Stimulated activated naive CD4-positive, alpha-beta T cell (primary cell): ENCODE results near the gene STK39.
"Not testable (repeated sequence)": the region's sequence is repeated elsewhere in the genome, so short reads cannot be mapped to it uniquely, and the experiment has no call there.

Source experiments
- DNase-seq, 6 experiments: peaks; one replicate each; lab custom pipeline; 2025; lab: John Stamatoyannopoulos, UW

STK39 gene

DNA sequence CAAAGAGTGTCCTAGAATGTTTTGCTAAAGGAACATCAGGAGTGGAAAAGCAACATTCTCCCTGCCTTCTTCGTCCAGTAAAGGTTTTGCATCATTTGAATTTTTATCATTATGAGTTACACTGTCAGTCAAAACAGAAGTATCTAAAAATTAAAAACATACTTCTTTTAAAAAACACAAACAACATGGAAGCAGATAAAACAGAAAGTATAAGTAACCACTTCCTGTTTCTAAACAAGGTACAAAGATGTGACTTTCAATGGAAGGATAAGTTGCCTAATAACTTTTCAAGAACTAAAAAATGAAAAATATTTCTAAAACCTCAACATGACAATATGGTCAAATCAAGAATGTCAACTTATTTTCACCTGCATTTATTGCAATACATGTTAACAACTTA, 158.2 kb downstream of the STK39 start:
- no peak for DNase-seq

DNA sequence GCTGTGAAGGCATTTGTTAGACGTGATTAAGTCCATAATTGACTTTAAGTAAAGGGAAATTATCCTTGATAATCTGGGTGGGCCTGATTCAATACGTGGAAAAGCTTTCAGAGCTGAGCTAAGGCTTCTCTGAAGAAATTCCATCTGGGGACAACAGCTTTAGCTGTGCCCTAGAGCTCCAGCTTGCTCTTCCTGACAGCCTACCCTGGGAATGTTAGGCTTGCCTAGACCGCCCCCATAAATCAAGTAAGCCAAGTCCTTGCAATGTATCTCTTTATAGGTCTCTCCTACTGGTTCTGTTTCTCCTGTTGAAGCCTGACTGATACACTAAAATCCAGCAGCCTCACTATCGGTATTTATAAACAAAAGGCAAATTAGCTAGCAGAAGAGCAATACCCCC, 160.0 kb downstream of the STK39 start:
- no peak for DNase-seq

DNA sequence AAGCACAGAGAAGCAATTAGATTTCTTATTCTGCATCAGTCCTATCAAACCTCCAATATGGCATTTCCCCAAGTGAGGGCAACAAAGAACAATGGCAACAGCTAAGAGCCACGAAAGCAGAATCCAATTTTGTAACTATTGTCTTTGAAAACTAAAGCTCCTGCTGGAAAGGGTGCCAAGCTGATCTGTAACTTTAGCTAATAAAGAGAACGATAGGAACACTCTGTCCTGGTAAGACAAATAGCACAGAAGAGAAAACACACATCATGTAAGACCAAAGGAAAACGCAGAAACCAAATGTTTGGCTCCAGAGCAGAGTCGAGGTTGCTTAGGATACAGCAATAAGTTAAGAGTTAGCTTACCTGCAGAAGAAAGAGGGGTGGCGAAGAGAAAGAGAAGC, 160.5 kb downstream of the STK39 start:
- no peak for DNase-seq

DNA sequence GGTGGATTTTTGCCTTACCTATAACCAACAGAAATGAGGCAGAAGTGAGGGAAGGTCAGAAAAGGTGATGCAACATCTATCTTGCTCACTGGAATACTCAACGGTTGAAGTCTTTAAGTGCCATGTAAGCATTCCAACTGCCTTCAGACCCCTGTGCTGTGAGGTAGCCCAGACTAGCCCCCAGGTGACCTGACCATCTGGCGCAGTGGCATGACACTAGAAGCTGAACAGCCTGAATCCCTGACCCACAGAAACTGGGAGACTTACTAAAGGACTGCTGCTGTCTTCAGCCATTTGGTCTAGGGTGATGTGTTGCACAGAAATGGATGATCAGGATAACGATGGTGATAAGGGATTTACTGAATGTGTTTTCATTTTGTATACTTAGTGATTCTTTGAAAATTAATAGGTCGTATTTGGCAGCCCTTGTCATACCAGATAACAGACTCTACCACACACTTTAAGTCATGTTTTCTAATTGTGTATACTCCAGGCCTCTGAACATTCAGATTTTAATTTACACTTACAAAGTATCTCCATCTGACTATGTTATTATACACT, 161.5 kb downstream of the STK39 start:
- DNase-seq: no peak

DNA sequence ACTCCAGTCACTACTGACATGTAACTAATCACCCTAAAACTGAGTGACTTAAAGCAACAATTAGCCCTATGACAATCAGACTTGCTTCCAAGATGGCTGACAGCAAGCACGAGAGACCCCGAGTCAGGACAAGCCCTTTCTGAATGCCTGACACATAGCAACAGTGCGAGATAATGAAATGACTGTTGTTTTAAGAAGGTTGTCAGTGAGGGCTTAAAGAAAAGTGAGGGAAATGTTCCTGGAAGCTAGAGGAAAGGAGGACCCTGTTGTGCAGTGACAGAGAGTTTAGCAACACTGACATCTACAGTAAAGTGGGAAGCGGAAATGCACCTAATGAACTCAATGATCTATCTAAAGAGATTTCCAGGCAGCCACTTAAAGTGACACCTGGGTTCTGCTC, 163.1 kb downstream of the STK39 start:
- DNase-seq: no peak

DNA sequence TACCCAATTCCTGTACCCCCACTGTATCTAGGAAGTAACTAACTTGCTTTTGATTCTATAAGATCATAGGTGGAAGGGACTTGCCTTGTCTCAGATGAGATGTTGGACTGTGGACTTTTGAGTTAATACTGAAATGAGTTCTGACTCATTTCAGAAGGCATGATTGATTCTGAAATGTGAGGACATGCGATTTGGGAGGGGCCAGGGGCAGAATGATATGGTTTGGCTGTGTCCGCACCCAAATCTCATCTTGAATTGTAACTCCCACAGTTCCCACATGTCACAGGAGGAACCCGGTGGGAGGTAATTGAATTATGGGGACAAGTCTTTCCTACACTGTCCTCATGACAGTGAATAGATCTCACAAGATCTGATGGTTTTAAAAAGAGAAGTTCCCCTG, 165.9 kb downstream of the STK39 start:
- DNase-seq: not testable (repeated sequence)

DNA sequence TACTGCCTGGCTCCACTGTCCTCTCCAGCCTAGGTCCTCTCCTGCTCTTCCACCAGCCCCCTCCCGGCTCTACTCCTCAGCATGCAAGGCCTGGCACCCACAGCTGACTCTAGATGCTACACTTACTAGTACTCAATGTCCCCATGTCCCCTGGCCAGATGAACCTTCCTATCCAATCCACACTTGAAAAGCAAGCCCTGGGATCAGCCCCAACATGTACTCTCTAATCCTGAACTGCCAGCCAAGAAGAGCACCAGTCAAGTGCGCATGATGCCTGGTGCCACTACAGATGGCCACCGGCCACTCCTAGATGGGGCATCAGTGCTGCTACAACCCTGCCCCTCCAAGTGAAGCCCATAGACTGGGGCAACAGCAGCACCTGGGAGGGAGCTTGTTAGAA, 168.2 kb downstream of the STK39 start:
- DNase-seq: no peak

DNA sequence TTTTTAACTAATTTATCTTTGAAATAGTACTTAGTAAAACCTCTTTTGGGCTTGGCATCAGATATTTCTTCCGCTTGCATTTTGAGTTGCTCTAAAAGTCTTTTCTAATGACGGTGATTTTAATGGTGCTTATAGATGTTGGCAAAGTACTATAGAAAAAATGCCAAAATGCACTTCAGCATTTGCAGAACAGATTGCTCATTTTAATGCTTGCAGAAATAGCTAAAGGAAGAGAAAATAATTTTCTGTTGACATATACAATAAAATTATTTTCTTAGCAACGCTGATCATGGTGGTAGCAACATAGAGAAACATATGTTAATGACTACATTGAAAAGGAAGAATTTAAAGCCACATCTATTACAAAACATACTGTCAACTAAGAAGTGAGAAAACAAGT, 170.7 kb downstream of the STK39 start:
- no peak for DNase-seq

DNA sequence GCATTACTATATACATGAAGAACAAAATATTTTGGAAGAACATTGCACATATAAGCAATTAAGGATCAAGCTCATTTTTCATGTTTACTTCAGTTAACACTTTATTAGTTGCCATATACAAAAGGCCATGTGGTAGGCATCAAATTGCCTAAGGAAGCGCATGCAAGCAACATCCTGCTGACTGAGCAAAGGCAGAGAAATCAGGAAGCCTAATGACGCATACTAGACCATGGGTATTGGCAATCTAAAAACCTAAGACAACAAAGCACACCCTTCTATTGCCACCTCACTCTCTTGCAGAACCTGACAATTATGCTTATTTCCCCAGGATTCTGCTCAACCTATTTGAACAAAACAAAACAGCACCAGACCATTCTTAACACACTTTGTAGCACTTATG, 171.9 kb downstream of the STK39 start:
- no peak for DNase-seq

DNA sequence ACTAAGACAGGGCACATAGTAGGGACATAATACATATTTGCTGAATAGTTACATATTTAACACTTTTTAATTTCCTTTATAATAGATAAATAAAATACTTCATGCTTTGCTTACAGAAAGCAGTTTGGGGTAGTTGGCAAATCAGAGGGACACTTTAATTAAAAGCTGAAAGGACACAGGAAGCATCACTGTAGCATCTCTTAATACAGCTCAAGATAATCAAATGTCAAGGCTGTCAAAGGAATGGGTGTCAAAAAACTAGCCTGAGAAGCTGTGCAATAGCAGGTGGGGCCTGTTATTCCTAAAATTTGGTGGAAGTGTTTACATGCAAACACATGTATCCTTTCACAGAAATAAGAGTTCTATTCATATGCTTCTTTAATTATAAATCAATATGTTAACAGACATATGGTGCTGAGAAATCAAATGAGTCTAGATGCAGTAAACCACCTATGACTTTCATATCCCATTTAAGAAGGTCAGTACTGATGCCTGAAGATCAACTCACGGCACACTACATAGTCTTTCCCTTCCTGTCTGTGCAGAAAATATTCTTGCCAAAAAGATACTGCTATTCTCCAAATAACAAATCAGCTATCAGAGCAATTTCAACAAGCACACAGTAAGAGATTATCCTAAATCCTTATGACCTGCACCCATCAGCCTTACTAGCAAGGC, 174.6 kb downstream of the STK39 start:
- DNase-seq: no peak

DNA sequence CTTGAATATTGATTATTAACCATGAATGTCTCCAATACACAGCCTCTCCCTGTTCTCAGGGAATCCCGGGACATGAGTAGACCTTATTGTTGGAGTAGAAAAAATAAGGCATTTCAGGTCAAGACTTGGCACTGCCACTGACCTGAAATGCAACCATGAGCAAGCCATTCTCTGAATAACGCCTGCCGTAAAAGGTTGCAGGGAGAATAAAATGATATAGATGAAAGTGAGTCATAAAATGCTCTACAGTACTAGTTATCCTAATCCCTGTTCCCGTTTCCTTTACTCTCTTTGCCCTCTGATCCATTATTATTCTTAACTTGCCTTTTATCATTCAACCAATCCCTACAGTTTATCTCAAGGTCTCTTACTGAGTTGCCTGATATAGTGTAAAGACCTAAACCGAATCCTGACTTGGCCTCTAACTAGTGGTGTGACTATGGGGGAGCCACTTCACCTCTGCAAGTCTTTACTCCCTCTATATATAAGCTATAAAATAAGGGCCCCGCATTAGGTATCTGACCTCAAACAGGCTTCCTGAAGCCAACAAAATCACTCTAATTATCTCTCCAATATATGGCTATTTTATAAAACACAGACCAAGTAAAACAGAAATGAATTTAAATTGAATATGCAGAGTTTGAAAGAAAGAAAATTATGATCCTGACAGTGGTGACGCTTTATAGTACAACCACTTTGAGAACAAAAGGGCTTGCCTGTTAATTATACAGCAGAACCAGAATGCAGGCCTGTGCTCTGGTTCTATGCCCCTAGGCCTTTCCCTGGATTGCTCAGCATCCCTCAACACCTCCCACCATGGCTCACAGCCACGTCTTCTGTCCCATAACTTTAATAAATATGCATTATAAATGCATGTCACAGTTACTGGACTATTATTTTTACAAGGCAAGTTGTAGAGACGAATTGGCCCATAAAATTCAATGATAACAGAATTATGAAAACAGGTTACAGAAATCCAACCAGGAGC, 183.1 kb downstream of the STK39 start:
- DNase-seq: no peak

DNA sequence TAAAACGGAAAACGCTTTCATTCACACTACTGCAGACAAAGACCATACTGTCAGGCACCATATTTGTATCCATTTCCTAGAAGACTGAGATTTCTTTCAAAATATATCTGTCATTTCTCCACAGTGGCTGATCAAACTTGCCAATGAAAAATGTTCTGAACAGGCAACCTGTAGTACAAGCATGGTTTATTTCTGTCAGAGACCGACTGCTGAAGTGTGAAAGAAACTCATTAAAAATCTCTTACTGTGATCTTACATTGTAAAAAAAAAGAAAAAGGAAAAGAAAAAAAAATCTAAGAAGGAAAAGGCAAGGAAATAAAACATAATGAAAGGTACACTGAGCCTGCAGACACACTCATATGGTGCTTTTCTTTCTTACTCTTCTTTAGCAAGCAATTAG, 184.5 kb downstream of the STK39 start:
- no peak for DNase-seq

DNA sequence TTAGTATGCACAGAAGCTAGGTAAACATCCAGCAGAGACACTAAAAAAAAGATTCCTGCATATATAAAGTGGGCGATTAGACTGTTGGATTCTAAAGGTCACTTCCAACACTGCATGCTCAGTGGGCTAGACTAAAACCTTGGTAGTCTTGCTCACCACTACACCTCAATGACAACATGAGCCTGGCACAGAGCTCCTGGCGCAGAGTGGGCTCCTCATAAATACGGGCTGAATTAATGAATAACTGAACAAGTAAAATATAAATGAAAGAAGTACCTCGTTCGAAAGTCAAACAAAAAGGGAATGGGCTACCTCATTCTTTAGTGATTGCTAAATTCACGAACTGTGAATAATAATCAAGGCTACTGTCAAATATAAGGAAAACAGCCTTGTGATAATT, 185.3 kb downstream of the STK39 start:
- DNase-seq: no peak

DNA sequence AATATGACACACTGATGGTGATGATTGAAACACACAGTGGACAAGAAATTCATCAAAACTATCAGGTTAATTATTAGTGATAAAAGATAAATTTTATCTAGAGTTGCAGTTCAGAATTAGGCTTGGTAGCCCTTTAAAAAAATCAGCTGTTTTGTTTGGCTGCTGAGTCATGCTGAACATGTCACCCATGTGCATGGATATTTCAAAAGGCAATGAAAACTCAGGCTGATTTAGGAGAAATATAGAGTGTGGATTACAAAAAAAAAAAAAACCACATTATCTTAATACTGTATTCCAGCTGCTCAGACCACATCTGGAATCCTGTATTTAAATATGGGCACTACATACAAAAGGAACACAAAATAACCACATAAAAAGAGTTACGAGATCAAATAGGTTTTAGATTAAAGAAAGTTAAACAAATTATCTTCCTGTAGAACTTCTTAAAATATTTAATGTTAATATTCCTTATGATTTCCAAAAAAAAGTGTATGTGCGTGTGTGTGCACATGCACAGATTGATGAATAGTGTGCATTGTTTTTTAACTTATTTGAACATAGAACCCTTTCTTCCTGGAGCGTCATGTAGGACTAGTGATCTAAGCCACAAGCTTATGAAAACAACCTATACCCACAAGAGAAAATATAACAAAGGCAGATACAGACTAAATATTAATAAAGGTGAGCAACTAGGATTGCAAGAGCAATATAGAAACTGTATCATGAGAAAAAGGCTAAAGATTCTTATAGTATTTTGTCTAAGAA, 186.2 kb downstream of the STK39 start:
- DNase-seq: no peak

DNA sequence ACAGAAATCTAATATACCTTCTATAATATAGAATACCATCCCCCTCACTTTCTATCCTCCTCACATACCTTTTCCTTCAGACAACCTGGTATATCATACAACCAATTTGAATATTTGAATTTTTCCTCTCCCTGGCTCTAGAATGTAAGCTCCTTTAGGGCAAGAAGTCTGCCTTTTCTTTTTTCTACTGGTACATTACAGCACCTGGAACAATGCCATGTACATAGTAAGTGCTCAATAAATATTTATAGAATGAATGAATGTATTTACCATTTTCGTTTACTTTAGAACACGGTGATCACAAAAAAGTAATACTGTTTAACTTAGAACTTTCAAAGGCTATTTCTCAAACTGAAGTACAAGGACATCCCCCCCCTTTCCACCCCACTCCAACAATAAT, 187.6 kb downstream of the STK39 start:
- DNase-seq: no peak

DNA sequence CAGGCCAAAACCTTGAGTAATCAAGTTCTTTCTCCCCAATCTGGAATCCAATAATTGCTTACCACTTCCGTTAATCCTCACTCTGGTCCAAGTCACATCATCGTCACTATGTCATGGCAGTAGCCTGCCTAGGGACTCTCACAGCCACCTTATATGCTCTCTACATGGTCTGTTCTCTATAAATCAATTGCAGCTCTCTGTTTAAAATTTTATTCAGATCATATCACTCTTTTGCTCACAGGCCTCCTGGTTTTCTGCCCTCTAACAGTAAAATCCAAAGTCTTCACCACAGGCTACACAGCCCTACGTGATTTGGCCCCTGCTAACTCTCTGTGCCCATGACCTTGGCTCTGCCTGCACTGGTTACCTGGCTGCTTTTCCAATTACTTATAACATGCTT, 188.7 kb downstream of the STK39 start:
- DNase-seq: no peak

DNA sequence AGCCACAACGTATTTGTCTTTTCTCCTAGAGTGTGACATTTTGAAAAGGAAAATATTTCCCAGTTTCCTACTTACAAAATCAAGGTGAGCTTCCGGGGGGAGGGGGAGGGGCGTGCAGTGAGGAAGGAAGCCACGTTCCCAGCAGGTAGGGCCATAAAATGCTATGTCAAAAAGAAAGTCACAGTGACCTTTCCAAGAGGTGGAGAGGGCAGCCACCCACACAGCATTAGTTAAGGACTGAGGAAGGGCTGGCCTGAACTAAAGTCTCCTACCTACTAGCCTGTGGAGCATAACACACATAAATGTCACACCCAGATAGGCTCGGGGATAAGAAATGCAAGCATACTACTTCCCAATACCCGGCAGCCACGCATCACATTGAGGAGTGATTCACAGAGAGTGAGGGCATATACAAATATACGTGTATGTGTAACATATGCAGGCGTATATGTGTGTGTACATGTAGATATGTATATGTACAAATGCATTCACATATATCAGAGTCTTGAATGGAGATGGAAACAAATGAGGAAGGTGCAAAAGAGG, 191.1 kb downstream of the STK39 start:
- DNase-seq: no peak

DNA sequence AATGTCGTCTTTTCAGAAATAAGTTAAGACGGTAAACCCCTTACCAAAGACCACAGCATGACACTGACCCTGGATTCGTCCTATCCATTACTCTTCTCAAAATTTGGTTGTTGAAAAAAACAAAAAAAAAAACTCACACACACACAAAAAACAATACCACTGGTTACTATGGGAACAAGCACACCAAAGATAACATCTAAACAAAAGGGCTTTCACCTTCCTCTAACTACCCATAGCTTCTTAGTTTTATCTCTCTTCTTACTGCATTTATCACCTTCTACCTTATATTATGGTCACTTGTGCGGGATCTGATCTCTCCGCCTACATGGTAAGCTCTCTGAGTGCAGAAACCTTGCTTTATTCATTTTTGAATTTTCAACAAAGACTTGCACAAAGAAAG, 192.7 kb downstream of the STK39 start:
- DNase-seq: no peak

DNA sequence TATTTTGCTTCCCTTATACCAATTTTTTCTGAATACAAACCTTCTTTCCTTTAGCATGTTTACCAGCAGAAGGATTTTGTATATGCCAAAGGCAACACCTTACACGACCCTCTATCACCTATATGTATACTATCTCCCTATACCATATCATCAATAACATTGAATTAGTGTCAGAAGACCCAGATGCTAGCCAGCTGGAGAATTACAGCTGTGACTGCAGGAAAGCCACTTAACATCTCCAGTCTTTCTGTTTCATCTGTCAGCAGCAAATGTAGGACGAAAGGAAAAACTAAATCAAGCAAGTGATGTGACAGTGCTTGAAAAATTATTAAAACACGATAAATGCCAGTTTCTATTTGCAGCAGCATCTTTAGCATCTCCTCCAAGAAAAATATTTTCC, 193.7 kb downstream of the STK39 start:
- no peak for DNase-seq

DNA sequence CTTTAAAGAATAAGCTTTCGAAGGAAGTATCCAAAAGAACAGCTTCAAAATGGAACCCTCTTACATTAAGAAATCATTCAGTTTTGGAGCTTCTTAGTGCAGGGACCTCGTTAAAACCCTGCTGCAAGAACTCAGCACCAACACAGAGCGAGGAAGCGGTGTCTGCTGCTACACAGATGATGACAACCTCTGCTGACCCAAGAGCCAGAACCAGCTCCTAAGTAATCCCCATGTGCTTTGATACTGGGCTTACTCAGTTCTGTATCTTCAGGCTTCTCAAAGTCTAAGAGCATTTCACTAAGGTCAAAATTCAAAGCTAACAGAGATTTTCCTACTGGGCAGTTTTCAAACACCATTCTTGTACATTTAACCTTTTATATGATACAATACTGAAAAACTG, 194.6 kb downstream of the STK39 start:
- no peak for DNase-seq

DNA sequence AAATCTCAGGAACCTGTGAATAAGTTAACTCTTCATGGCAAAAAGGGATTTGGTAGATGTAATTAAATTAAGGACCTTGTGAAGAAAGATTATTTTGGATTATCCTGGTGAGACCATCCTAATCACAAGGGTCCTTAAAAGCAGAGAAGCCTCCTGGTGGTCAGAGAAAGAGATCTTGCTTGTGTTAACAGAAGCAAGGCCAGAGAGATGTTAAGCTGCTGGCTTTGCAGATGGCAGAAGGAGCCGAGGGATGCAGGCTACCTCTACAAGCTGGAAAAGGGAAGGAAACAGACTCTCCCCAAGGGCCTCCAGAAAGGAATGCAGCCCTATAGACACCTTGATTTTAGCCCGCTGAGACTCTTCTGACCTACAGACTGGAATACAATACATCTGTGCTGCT, 197.0 kb downstream of the STK39 start:
- no peak for DNase-seq

DNA sequence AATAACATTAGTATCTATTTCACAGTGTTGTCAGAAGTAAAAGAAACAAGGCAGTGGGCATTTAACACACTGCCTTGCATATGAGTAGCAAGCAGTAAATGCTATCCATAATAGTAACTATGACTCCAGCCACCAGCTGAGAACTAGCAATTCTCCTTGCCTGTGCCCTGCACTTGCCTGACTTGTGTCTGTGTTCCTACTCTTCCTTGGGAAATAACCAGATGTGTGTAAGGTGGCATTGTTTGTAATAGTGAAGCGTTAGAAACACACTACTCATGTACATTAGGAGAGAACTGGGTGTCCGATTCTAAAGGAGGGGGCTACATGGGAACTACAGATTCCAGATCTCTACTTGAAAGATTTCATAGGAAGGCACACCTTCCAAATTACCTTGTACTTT, 197.8 kb downstream of the STK39 start:
- no peak for DNase-seq
